NCI-H774 (cell line): ENCODE results near the gene SOX21.

ENCODE experiments used
- DNase-seq: peaks from one replicate; lab custom pipeline; 2025; lab: John Stamatoyannopoulos, UW

The SOX21 gene

DNA sequence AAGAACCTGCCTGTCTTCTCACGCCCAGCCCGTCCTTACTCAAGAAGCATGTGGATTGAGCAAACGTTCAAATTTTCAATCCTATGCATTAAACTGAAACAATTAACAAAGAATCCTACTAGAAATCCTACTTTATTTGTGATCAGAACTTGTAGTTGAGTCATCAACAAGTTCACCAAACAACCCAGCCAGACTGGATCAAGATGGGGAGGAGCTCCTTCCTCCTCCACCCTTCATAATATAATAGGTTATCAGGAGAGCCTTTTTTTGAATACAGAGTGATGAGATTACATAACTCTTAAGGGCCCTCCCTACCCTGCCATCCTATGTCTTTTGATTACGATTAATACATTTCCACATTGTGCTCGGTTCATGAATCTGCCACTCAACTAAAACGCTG, 32.7 kb downstream of the SOX21 start:
- DNase-seq: no peak

DNA sequence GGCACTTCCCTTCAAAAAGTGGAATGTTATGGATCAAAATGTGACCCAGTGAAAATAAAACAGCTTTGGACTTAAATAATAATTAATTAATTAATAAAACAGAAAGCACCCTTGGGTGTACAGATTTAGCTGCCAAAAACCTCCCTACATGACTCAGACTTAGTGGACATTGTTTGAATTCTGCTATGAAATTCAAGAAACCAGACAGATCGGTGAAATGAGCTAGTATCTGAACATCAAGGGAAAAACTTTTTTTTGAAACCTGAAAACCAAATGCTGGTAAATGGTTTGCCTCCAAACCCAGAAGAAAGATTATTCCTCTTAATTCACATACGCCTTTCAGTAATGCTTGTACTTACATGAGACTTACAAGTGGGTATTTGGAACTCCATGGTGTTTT, 33.5 kb downstream of the SOX21 start:
- DNase-seq: no peak

DNA sequence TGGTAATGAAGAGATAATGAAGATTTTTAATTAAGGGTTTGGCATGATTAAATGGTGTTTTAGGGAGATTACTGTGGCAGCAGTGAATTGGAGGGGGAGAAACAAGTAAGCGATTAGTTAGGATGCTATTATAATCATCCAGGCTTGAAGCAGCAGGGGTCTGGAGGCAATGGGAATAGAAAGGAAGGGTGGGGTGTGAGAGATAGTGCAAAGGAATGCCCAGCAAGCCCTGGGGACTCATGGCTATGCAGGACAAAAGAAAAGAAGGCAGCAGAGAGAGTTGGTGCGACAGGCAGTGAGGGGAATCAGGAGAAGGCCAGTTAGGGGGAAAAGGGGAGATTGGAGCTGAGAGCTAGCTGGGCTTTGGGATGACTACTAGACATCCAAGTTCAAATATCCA, 34.5 kb downstream of the SOX21 start:
- DNase-seq: no peak

DNA sequence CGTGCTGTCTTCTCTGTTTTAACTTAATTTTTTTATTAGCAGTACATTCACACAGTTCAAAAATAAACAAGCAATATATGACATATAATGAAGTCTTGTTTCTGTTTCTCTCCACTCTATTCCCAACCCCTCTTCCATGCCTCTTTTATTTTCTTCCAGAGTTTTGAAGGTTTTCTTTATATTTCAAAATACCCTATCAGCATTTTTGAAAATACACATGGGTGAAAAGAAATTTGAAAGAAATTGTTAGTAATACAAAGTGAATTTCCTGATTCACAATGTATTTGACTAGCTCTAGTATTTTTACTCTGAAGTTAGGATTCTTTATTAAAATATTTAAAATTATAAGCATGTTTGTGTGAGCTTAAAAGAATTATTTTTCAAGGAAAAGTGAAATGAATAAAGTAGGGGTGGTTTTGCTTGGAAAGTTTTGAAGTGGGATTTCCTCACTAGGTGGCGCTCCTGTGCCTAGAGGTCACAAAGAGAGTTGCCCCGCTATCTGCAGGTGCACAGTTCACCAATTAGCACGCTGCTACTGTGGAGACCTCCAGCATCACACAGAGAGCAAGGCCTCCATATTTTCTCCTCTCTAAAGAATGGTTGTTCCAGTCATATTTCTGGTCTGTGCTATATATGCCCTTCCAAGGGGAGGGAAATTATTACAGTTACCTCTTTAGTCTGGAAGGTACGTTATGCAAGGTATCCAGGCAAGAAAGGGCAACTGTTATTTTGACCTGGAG, 37.6 kb downstream of the SOX21 start:
- peak; percentile 74 for DNase-seq

DNA sequence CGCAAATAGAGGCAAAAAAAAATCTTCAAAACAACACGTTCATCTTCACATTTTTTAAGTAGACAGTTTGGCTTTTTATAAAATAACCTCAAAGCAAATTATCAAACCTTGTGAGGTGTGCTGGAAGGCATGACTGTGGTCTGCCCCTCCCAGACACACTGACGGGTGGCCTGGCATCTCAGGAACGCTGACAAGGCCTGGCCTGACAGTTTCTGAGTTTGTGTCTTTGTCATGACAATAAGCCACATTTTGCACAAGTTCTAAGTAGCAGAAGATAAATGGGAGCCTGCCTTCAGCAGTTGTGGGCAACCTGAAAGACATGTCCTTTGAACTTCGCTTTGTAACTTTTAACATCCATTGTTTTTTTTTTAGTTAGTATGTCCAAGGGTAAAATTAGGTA, 38.5 kb downstream of the SOX21 start:
- no peak for DNase-seq

DNA sequence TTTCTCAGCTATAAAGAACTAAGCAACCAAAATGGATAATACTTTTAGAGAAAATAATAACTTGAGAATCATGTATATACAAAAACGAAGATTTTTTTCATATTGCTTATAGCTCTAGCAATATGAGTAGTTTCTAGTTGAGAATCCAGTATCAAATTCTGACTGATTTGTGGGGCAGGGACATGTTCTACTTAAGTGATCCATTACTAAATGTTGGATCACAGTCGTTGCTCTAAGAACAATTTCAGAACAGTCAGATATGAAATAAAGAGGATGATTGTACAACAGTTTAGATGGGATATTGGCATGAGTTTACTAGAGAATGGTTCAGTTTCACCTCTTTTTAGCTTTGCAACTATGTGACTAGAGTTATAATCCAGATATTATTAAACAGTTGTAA, 39.9 kb downstream of the SOX21 start:
- DNase-seq: no peak

DNA sequence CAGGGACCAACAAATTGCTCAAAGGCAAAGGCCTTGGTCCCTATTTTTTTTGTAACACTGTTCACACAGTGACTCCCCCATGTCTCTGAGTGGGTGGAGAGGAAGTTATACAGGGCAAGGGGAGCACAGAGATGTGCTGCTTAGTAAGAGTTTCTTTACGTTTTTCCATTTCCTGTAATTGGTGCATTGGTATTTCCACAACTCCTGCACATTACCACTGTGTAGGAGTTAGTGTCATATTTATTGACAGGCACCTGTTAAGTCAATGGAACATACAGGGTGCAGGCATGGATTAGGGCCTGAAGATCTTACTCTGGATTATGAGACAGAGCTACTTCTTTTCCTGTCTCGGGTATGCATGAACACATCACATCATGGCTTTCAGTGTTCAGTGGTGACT, 45.2 kb downstream of the SOX21 start:
- DNase-seq: no peak

DNA sequence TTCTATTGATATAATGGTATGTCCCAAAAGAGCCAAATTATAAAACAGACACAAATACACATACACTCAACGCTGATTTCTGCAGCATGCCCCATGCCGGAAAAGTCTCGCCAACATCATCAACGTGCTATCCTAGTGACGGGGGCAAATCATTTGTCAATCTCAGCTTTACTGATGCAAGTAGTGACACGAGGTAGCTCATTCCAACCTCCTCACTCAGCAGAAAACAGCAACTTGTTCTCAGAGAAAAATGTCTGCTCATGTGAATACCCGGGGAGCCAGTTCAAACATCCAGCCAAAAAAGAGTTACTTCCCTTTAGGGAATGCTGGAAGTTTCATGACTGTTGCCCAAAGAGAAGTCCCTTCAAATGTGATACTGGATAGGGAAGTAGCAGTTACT, 46.3 kb downstream of the SOX21 start:
- DNase-seq: no peak

DNA sequence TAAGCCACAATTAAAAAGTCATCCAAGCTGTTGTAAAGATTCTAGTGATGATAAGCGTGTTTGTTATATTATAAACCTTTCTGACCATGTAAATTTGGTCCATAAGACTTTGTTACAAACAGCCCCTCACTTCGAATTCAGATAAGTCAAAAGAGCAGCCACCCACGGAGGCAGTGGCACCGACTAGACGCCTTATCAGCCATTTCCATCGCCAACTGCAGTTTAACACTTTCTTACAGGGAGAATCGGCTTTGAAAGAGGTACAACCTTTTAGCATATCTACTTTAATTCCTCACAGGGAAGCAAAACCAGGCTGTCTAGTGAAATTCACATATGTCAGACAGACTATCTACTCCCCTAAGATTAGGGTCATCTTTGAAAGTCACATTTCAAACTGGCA, 47.5 kb downstream of the SOX21 start:
- DNase-seq: no peak

DNA sequence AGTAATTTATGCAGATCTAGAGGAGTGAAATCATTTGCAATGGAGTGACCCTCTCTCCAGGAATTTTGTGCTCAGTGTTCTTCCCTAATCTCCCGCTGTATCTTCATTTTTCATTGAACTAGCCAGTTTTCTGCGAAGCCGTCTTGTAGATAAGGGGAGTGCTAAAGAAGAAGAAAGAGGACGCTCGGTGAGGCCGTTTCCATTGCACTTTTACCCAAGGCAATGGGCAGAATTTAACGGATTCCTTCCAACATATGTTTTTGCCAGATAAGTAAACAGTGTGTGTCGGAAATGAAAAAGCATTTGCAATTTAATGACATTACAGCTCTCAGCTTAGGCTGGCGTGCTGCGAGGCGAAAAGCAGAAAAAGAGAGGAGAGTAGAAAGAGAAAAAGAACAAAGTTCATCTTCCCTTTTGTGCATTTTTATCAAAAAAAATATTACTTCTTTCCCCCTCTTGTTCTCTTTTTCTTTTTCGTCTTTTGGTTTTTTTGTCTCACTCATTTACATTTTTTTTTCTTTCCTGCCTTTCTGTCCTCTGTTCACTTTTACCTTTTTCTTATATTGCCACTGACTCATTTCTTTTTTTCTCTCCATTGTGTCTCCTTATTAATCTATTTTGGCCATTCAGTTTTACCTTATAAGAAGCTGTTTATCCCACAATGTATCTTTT, 49.9 kb downstream of the SOX21 start:
- no peak for DNase-seq

DNA sequence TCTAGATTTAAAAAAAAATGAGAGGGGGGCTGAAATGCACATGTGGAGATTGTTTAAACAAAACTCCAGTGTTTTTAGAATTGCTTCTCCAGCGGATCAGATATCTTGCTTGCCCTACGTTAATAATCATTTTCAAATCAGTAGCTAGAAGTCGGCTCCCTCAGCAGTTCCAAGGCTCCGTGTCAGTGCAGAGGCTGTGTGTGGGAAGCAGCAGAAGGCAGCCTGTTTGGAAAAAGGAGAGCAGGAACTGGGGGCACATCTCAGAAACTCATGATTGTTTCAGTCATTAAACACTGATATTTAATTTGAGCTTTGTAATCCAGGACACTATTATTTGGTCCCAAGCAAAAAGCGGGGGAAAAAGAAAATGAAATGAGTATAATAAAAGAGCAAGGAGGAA, 50.9 kb downstream of the SOX21 start:
- no peak for DNase-seq

DNA sequence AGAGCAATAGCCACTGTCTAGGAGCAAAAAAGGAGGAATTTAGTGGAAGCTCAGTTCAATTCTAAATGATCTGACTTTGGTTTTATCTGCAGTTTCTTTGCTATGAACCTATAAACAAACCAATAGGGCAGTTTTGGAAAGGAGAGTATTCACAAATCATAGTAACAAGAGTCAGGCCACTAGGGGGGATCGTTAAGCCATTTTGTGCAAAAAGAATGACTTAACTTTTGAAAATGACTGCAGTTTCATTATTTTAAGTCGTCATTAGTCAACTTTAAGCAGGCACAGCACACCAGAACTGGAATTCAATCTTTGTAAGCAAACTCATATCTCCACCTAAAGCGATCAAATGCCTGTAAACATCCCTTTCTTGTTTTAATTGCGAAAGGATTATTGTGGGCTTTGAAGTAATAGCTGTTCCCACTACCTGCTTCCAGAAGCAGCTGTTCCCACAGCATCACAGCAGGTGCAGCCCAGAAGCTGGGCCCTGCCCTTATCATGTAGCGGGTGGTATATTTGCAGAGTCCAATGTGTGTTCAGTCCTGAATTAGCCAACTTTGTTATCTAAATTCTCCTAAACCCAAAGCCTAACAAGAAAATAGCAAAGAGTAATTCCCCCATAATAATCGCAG, 51.5 kb downstream of the SOX21 start:
- peak; percentile 47 for DNase-seq
